IPS DF 4.7 (cell line): Measurements from ENCODE around the gene MKI67.
"Not testable (repeated sequence)": the region's sequence is repeated elsewhere in the genome, so short reads cannot be mapped to it uniquely, and the experiment has no call there.

Experiments
- DNase-seq: peaks from one replicate; pipeline ENCODE4 v3.0.0-alpha.2; 2013; ENCODE audit warnings: low spot score; ENCODE audit errors: extremely low read depth

MKI67 gene

GRCh38 chr10:128109707-128110106 lies 16.5 kb downstream of the MKI67 start:
- no peak for DNase-seq

GRCh38 chr10:128105383-128105782 lies 20.8 kb downstream of the MKI67 start:
- DNase-seq = no peak

- no peak for DNase-seq
These were observed 23.0 kb downstream of the MKI67 start for GRCh38 chr10:128103229-128103714.

GRCh38 chr10:128102480-128103228 lies 23.6 kb downstream of the MKI67 start:
- DNase-seq = no peak

GRCh38 chr10:128101901-128102300 lies 24.3 kb downstream of the MKI67 start:
- no peak for DNase-seq

GRCh38 chr10:128099901-128100300 lies 26.3 kb downstream of the MKI67 start:
- DNase-seq = no peak

GRCh38 chr10:128098631-128099030 lies 27.6 kb downstream of the MKI67 start:
- no peak for DNase-seq

GRCh38 chr10:128097783-128098182 lies 28.4 kb downstream of the MKI67 start:
- DNase-seq = no peak

- DNase-seq = no peak
These were observed 29.6 kb downstream of the MKI67 start for GRCh38 chr10:128096486-128097199.

GRCh38 chr10:128095753-128096469 lies 30.3 kb downstream of the MKI67 start:
- DNase-seq = no peak

- no peak for DNase-seq
These were observed 31.0 kb downstream of the MKI67 start for GRCh38 chr10:128095027-128095752.

GRCh38 chr10:128094596-128094995 lies 31.6 kb downstream of the MKI67 start:
- not testable (repeated sequence) for DNase-seq

- DNase-seq = no peak
These were observed 33.8 kb downstream of the MKI67 start for GRCh38 chr10:128092454-128092853.

GRCh38 chr10:128091636-128092210 lies 34.5 kb downstream of the MKI67 start:
- no peak for DNase-seq

GRCh38 chr10:128087884-128088709 lies 38.1 kb downstream of the MKI67 start:
- DNase-seq = no peak

- no peak for DNase-seq
These were observed 38.9 kb downstream of the MKI67 start for GRCh38 chr10:128087146-128087883.

- no peak for DNase-seq
These were observed 40.0 kb downstream of the MKI67 start for GRCh38 chr10:128086003-128086863.

- DNase-seq = no peak
These were observed 41.2 kb downstream of the MKI67 start for GRCh38 chr10:128084991-128085390.
